ENCODE measurements around the gene HBM. TPM values are rescaled to one million over a fixed set of nuclear protein-coding genes. Genes with fewer than 3 reads are reported as not detected.

The HBM gene
- total RNA-seq, 1 donor from 2014 or later: not detected

GRCh38 chr16:144797-145252, 21.0 kb upstream of the HBM start:
- Histone ChIP-seq H3K9me3 (ENCODE audit: low read depth) (no peaks in the 10 kb centered on the region), H3F3A (ENCODE audit: low read depth) (peaks cover 5% of the 10 kb centered on the region), H3K36me3 (no peaks in the 10 kb centered on the region), H3K79me2 (ENCODE audit: low read depth) (no peaks in the 10 kb centered on the region), H3K27me3 (peaks cover 26% of the 10 kb centered on the region), H2AFZ (replicated peaks) (no peak overlapping the region), H4K20me1 (ENCODE audit: low read depth) (no peaks in the 10 kb centered on the region), H3K4me1 (no peaks in the 10 kb centered on the region), H3K27ac (no peak overlapping the region), H3K9ac (no peak overlapping the region), H3K4me3 (no peak overlapping the region), H3K4me2 (no peak overlapping the region)
- H3K9me3 Mint-ChIP-seq: no peaks in the 10 kb centered on the region
- no peaks in the 10 kb centered on the region for H3K36me3 Mint-ChIP-seq
- TF ChIP-seq EZH2phosphoT487 (IDR thresholded peaks at IDR 0.05) (no peak), CTCF (IDR thresholded peaks at IDR 0.05) (no peak), EZH2 (IDR thresholded peaks at IDR 0.05) (no peak)
- H3K4me1 Mint-ChIP-seq: peaks cover 3% of the 10 kb centered on the region
- H3K27me3 Mint-ChIP-seq (ENCODE audit: insufficient read depth, low read depth): peaks cover 36% of the 10 kb centered on the region
- no peak overlapping the region for H3K4me3 Mint-ChIP-seq
- no peak overlapping the region for H3K27ac Mint-ChIP-seq
- DNase-seq (ENCODE audit: low spot score): no peak

- Histone ChIP-seq H3F3A (ENCODE audit: low read depth) (no peaks in the 10 kb centered on the region), H3K4me1 (no peaks in the 10 kb centered on the region), H2AFZ (replicated peaks) (no peak overlapping the region), H4K20me1 (ENCODE audit: low read depth) (no peaks in the 10 kb centered on the region), H3K9me3 (ENCODE audit: low read depth) (no peaks in the 10 kb centered on the region), H3K36me3 (no peaks in the 10 kb centered on the region), H3K27me3 (peaks cover 44% of the 10 kb centered on the region), H3K27ac (no peak overlapping the region), H3K79me2 (ENCODE audit: low read depth) (no peaks in the 10 kb centered on the region), H3K9ac (no peak overlapping the region), H3K4me2 (no peak overlapping the region), H3K4me3 (no peak overlapping the region)
- no peak overlapping the region for H3K27ac Mint-ChIP-seq
- H3K4me1 Mint-ChIP-seq: peaks cover 3% of the 10 kb centered on the region
- peaks cover 41% of the 10 kb centered on the region for H3K27me3 Mint-ChIP-seq (ENCODE audit: insufficient read depth, low read depth)
- DNase-seq (ENCODE audit: low spot score): no peak
- H3K36me3 Mint-ChIP-seq: no peaks in the 10 kb centered on the region
- no peak overlapping the region for H3K4me3 Mint-ChIP-seq
- TF ChIP-seq CTCF (IDR thresholded peaks at IDR 0.05): no peak
- no peak for TF ChIP-seq EZH2phosphoT487 (IDR thresholded peaks at IDR 0.05)
- no peak for TF ChIP-seq EZH2 (IDR thresholded peaks at IDR 0.05)
- H3K9me3 Mint-ChIP-seq: no peaks in the 10 kb centered on the region
Measured at GRCh38 chr16:146646-147045, 19.1 kb upstream of the HBM start.

- H3K9ac ChIP-seq: no peak overlapping the region
- peaks cover 44% of the 10 kb centered on the region for H3K27me3 Mint-ChIP-seq (ENCODE audit: insufficient read depth, low read depth)
Measured at GRCh38 chr16:149024-149660, 16.6 kb upstream of the HBM start.

More at GRCh38 chr16:149024-149660, 16.6 kb upstream of the HBM start:
- no peaks in the 10 kb centered on the region for H3K9me3 ChIP-seq (ENCODE audit: low read depth)
- Mint-ChIP-seq H3K4me1 (peaks cover 3% of the 10 kb centered on the region), H3K36me3 (no peaks in the 10 kb centered on the region), H3K27ac (no peak overlapping the region), H3K4me3 (no peak overlapping the region), H3K9me3 (no peaks in the 10 kb centered on the region)
- no peaks in the 10 kb centered on the region for H3K4me1 ChIP-seq
- TF ChIP-seq EZH2phosphoT487 (IDR thresholded peaks at IDR 0.05) (no peak), CTCF (IDR thresholded peaks at IDR 0.05) (no peak), EZH2 (IDR thresholded peaks at IDR 0.05) (no peak)
- H3F3A ChIP-seq (ENCODE audit: low read depth): peaks cover 4% of the 10 kb centered on the region
- H3K4me2 ChIP-seq: no peak overlapping the region
- no peaks in the 10 kb centered on the region for H3K36me3 ChIP-seq
- peak overlapping the region; percentile 12 for H2AFZ ChIP-seq (replicated peaks)
- no peaks in the 10 kb centered on the region for H3K79me2 ChIP-seq (ENCODE audit: low read depth)
- no peak overlapping the region for H3K4me3 ChIP-seq
- no peaks in the 10 kb centered on the region for H4K20me1 ChIP-seq (ENCODE audit: low read depth)
- H3K27me3 ChIP-seq: peaks cover 60% of the 10 kb centered on the region
- no peak overlapping the region for H3K27ac ChIP-seq
- DNase-seq (ENCODE audit: low spot score): no peak
